Right cardiac atrium (tissue), 5 donors: ENCODE results near the gene ATP1B4. TPM values are rescaled to one million over a fixed set of nuclear protein-coding genes. Genes with fewer than 3 reads are reported as not detected.
A peak's percentile ranks its signal among the peaks of the same experiment; 100 is the strongest.
"Not testable (repeated sequence)": the region's sequence is repeated elsewhere in the genome, so short reads cannot be mapped to it uniquely, and the experiment has no call there.

Experiments used
- ATAC-seq, 2 donors: fragments of 200-7000 bp; cut with Tn5 transposase; one replicate each; pipeline versions ENCODE4 v1.8.0 to v1.9.1; 2020; ENCODE audit warnings: moderate library complexity in 2 of 2, mild to moderate bottlenecking in 1 of 2
- DNase-seq, 3 donors: peaks; one replicate each; pipeline ENCODE4 v3.0.0-alpha.2; 2020
- H3K27ac ChIP-seq: one replicate; pipeline ENCODE4 v1.5.1; 2013; ENCODE audit warnings: mild to moderate bottlenecking, low read length, control low read depth, moderate library complexity
- H3K27me3 ChIP-seq: one replicate; pipeline ENCODE4 v1.6.1; 2013; ENCODE audit not compliant: control insufficient read depth, insufficient read depth
- H3K4me1 ChIP-seq: one replicate; pipeline ENCODE4 v1.6.1; 2013; ENCODE audit warnings: low read length; ENCODE audit not compliant: control insufficient read depth, insufficient read depth
- H3K4me3 ChIP-seq: one replicate; pipeline ENCODE4 v1.5.1; 2013; ENCODE audit warnings: low read length, control low read depth
- H3K9me3 ChIP-seq: one replicate; pipeline ENCODE4 v1.6.1; 2013; ENCODE audit warnings: low read length; ENCODE audit not compliant: control insufficient read depth
- WGBS: extraction: QIAGEN DNeasy Blood & Tissue Kit; methylation state at CpG from one replicate; pipeline ENCODE4 v1.1.7; 2013; 5-methylcytosine and 5-hydroxymethylcytosine counted together
- intact Hi-C, 4 donors: fragments of 100-400 bp; cut with DNase I; formaldehyde crosslinking; loops; one replicate each; pipeline versions ENCODE4 v1.11.0 to v1.14.0; 2022 to 2023
- polyA plus RNA-seq: library from polyadenylated mRNA; stranded (reverse); fragments of 200-250 nt; gene quantifications from one replicate; pipeline ENCODE4 v1.2.3, GENCODE V29; 2013
- total RNA-seq, 4 donors: library from RNA; stranded (reverse); fragmentation: NEBNext Ultra II Directional; extraction: Animal tissue kit (Norgen Biotek cat#: 25700); gene quantifications; one replicate each; pipeline ENCODE4 v1.2.1, GENCODE V29; 2021
- donor health status: healthy with polysubstance abuse.
- donor health status: DM: no; HTN: yes; CAD: no.
- donor health status: DM: no; HTN: no; CAD: no.
- donor health status: DM: no; HTN: yes; CAD: no; lungs with severe emphysema.
- donor health status: DM: yes; HTN: yes; CAD: no.

ATP1B4 gene
- total and polyA plus RNA-seq, 5 donors, result 0.23 to 3.8 (median 0.37) TPM

GRCh38 chrX:120344566-120344965 is 17.3 kb upstream of the ATP1B4 start:
- peak in 1 of 3 donors; percentile 23 for DNase-seq
- H3K27ac ChIP-seq, ATAC-seq, H3K4me3 ChIP-seq, H3K27me3 ChIP-seq, H3K9me3 ChIP-seq, H3K4me1 ChIP-seq, intact Hi-C loops: not testable (repeated sequence)
- WGBS, result 81% methylated on average over 11 of the region's 11 CpGs

GRCh38 chrX:120350450-120351138 is 11.3 kb upstream of the ATP1B4 start:
- WGBS, result 79% methylated on average over 4 of the region's 4 CpGs

GRCh38 chrX:120356084-120356483 is 5.8 kb upstream of the ATP1B4 start:
- Histone ChIP-seq H3K9me3 (no peaks in the 10 kb centered on the region), H3K4me1 (no peaks in the 10 kb centered on the region), H3K4me3 (no peak overlapping the region), H3K27me3 (no peaks in the 10 kb centered on the region), H3K27ac (no peak overlapping the region)
- WGBS, result 63% methylated on average over 3 of the region's 3 CpGs
- intact Hi-C loops, result no loop called here
- no peak for DNase-seq
- no peak for ATAC-seq

More at GRCh38 chrX:120350450-120351138, 11.3 kb upstream of the ATP1B4 start:
- no peak overlapping the region for H3K27ac ChIP-seq
- H3K27me3 ChIP-seq, result no peaks in the 10 kb centered on the region
- ATAC-seq, result no peak
- intact Hi-C loops, result no loop called here
- no peaks in the 10 kb centered on the region for H3K4me1 ChIP-seq
- no peak for DNase-seq
- H3K9me3 ChIP-seq, result no peaks in the 10 kb centered on the region
- no peak overlapping the region for H3K4me3 ChIP-seq

GRCh38 chrX:120357186-120357585 is 4.7 kb upstream of the ATP1B4 start:
- H3K4me1 ChIP-seq, result no peaks in the 10 kb centered on the region
- DNase-seq (no peak), ATAC-seq (no peak)
- intact Hi-C loops, result no loop called here
- H3K4me3 ChIP-seq, result no peak overlapping the region
- no peaks in the 10 kb centered on the region for H3K9me3 ChIP-seq
- no peak overlapping the region for H3K27ac ChIP-seq
- H3K27me3 ChIP-seq, result no peaks in the 10 kb centered on the region
- WGBS, result 61% methylated on average over 2 of the region's 2 CpGs

GRCh38 chrX:120358737-120359456 is 3.0 kb upstream of the ATP1B4 start:
- 82% methylated on average over 7 of the region's 7 CpGs for WGBS
- Histone ChIP-seq H3K27me3 (no peaks in the 10 kb centered on the region), H3K9me3 (no peaks in the 10 kb centered on the region), H3K4me3 (no peak overlapping the region), H3K27ac (no peak overlapping the region), H3K4me1 (no peaks in the 10 kb centered on the region)
- DNase-seq (no peak), ATAC-seq (no peak)
- intact Hi-C loops, result no loop called here

GRCh38 chrX:120365320-120365719 is 3.4 kb downstream of the ATP1B4 start:
- H3K4me3 ChIP-seq, result no peak overlapping the region
- WGBS, result 23% methylated on average over 2 of the region's 2 CpGs
- no peaks in the 10 kb centered on the region for H3K27me3 ChIP-seq
- ATAC-seq (peak; percentile 49 to 59), DNase-seq (peak; percentile 39 to 84 (median 76))
- peaks cover 5% of the 10 kb centered on the region for H3K4me1 ChIP-seq
- no peak overlapping the region for H3K27ac ChIP-seq
- intact Hi-C loops, result loop anchor here in 1 of 4 donors (10.0 kb wide), 1 partner anchor 79 kb away; no protein-coding TSS in a partner anchor
- H3K9me3 ChIP-seq, result no peaks in the 10 kb centered on the region

- H3K4me1 ChIP-seq, result peaks cover 5% of the 10 kb centered on the region
- 22% methylated on average over 1 of the region's 1 CpG for WGBS
- no peaks in the 10 kb centered on the region for H3K9me3 ChIP-seq
- DNase-seq (no peak), ATAC-seq (peak; percentile 55 to 78)
- H3K27me3 ChIP-seq, result no peaks in the 10 kb centered on the region
- peak overlapping the region; percentile 58 for H3K27ac ChIP-seq
- intact Hi-C loops, result loop anchor here in 1 of 4 donors (10.0 kb wide), 1 partner anchor 79 kb away; no protein-coding TSS in a partner anchor
- no peak overlapping the region for H3K4me3 ChIP-seq
Measured at GRCh38 chrX:120365968-120366367, 4.1 kb downstream of the ATP1B4 start.

- no peak overlapping the region for H3K27ac ChIP-seq
- no peaks in the 10 kb centered on the region for H3K9me3 ChIP-seq
- H3K4me1 ChIP-seq, result peaks cover 5% of the 10 kb centered on the region
- no peak for DNase-seq
- H3K27me3 ChIP-seq, result no peaks in the 10 kb centered on the region
- ATAC-seq, result no peak
- no peak overlapping the region for H3K4me3 ChIP-seq
- intact Hi-C loops, result loop anchor here in 1 of 4 donors (10.0 kb wide), 1 partner anchor 78 kb away; no protein-coding TSS in a partner anchor
- WGBS, result 78% methylated on average over 3 of the region's 3 CpGs
Measured at GRCh38 chrX:120366794-120367193, 4.9 kb downstream of the ATP1B4 start.

- intact Hi-C loops, result loop anchor here in 1 of 4 donors (10.0 kb wide), 1 partner anchor 77 kb away; no protein-coding TSS in a partner anchor
Measured at GRCh38 chrX:120367402-120368109, 5.7 kb downstream of the ATP1B4 start.

GRCh38 chrX:120372667-120373370 is 10.9 kb downstream of the ATP1B4 start:
- no peaks in the 10 kb centered on the region for H3K9me3 ChIP-seq
- intact Hi-C loops, result no loop called here
- H3K4me1 ChIP-seq, result no peaks in the 10 kb centered on the region
- H3K27me3 ChIP-seq, result no peaks in the 10 kb centered on the region
- no peak for DNase-seq
- no peak for ATAC-seq
- no peak overlapping the region for H3K4me3 ChIP-seq
- WGBS, result 43% methylated on average over 6 of the region's 6 CpGs
- H3K27ac ChIP-seq, result no peak overlapping the region

More at GRCh38 chrX:120367402-120368109, 5.7 kb downstream of the ATP1B4 start:
- 55% methylated on average over 3 of the region's 3 CpGs for WGBS
- no peak overlapping the region for H3K4me3 ChIP-seq
- no peaks in the 10 kb centered on the region for H3K9me3 ChIP-seq
- DNase-seq, result peak in 1 of 3 donors; percentile 35
- no peak overlapping the region for H3K27ac ChIP-seq
- ATAC-seq, result no peak
- peaks cover 5% of the 10 kb centered on the region for H3K4me1 ChIP-seq
- H3K27me3 ChIP-seq, result no peaks in the 10 kb centered on the region
